PFSK-1 (cell line): ENCODE data around the gene IBTK.

ENCODE experiments used
- FOXP2 ChIP-seq: optimal IDR thresholded peaks from 2 replicates; pipeline ENCODE3; 2011; ENCODE audit warnings: borderline replicate concordance, control low read depth, inconsistent platforms; ENCODE audit not compliant: insufficient read depth; ENCODE audit errors: extremely low read length, extremely low read depth
- POLR2AphosphoS5 ChIP-seq: IDR thresholded peaks from 2 replicates; pipeline ENCODE4 v1.6.1; 2012; ENCODE audit warnings: low read depth, mild to moderate bottlenecking, control low read depth, low read length, moderate library complexity
- SIN3A ChIP-seq: IDR thresholded peaks from 2 replicates; pipeline ENCODE4 v1.6.1; 2012; ENCODE audit warnings: mild to moderate bottlenecking, low read length, moderate library complexity, borderline replicate concordance; ENCODE audit not compliant: insufficient read depth
- TAF1 ChIP-seq: IDR thresholded peaks from 2 replicates; pipeline ENCODE4 v1.6.1; 2012; ENCODE audit warnings: low read length, control low read depth, borderline replicate concordance; ENCODE audit not compliant: insufficient read depth
- TF ChIP-seq, protein P1 (sequence below), 2 experiments: IDR thresholded peaks; 2 replicates each; pipeline versions ENCODE4 v1.6.1 to v1.8.0; 2011 to 2012; ENCODE audit warnings: low read depth in 2 of 2, low read length in 2 of 2, control low read depth in 1 of 2, inconsistent platforms in 1 of 2, mild to moderate bottlenecking in 1 of 2, moderate library complexity in 1 of 2; ENCODE audit not compliant: insufficient read depth in 1 of 2

GRCh38 chr6:82196161-82196560 is 51.4 kb downstream of the IBTK start:
- TF ChIP-seq POLR2AphosphoS5, result no peak
- no peak for TF ChIP-seq FOXP2
- TF ChIP-seq, protein P1, sequence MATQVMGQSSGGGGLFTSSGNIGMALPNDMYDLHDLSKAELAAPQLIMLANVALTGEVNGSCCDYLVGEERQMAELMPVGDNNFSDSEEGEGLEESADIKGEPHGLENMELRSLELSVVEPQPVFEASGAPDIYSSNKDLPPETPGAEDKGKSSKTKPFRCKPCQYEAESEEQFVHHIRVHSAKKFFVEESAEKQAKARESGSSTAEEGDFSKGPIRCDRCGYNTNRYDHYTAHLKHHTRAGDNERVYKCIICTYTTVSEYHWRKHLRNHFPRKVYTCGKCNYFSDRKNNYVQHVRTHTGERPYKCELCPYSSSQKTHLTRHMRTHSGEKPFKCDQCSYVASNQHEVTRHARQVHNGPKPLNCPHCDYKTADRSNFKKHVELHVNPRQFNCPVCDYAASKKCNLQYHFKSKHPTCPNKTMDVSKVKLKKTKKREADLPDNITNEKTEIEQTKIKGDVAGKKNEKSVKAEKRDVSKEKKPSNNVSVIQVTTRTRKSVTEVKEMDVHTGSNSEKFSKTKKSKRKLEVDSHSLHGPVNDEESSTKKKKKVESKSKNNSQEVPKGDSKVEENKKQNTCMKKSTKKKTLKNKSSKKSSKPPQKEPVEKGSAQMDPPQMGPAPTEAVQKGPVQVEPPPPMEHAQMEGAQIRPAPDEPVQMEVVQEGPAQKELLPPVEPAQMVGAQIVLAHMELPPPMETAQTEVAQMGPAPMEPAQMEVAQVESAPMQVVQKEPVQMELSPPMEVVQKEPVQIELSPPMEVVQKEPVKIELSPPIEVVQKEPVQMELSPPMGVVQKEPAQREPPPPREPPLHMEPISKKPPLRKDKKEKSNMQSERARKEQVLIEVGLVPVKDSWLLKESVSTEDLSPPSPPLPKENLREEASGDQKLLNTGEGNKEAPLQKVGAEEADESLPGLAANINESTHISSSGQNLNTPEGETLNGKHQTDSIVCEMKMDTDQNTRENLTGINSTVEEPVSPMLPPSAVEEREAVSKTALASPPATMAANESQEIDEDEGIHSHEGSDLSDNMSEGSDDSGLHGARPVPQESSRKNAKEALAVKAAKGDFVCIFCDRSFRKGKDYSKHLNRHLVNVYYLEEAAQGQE (IDR thresholded peaks at IDR 0.05; ENCODE audit: insufficient read depth in 1 of 2, low read depth in 2 of 2, low read length in 2 of 2), result no peak
- TF ChIP-seq TAF1, result no peak
- no peak for TF ChIP-seq SIN3A
